NCI-H146 treated with DMSO at 0.1 percent for 48 hours (cell line): Measurements from ENCODE around the gene FLCN.
"Not testable (repeated sequence)": the region's sequence is repeated elsewhere in the genome, so short reads cannot be mapped to it uniquely, and the experiment has no call there.

Experiments used
- DNase-seq: peaks from one replicate; lab custom pipeline; 2025; ENCODE audit not compliant: unreplicated experiment; lab: John Stamatoyannopoulos, UW

FLCN gene

GRCh38 chr17:17237026-17237799, at the start of gene FLCN:
TSS of gene FLCN (minus strand) at chr17:17237168. CDS start at chr17:17228137, 9,031 bp downstream.
- DNase-seq: peak; percentile 84

GRCh38 chr17:17285951-17286350, 49.0 kb upstream of the FLCN start:
- DNase-seq: no peak

- peak; percentile 94 for DNase-seq
Observed at GRCh38 chr17:17280613-17281549, 43.9 kb upstream of the FLCN start, which contains the start of gene COPS3. TSS of gene COPS3 (minus strand) at chr17:17281246. CDS start at chr17:17281186, 60 bp downstream.

GRCh38 chr17:17279316-17279715, 42.3 kb upstream of the FLCN start:
- no peak for DNase-seq

GRCh38 chr17:17277431-17277830, 40.5 kb upstream of the FLCN start:
- DNase-seq: not testable (repeated sequence)

GRCh38 chr17:17275971-17276370, 39.0 kb upstream of the FLCN start:
- no peak for DNase-seq

- DNase-seq: no peak
Observed at GRCh38 chr17:17269926-17270773, 33.2 kb upstream of the FLCN start.

GRCh38 chr17:17264430-17264829, 27.5 kb upstream of the FLCN start:
- DNase-seq: no peak

- no peak for DNase-seq
Observed at GRCh38 chr17:17258998-17259397, 22.0 kb upstream of the FLCN start.

GRCh38 chr17:17258011-17258410, 21.0 kb upstream of the FLCN start:
- DNase-seq: no peak

- no peak for DNase-seq
Observed at GRCh38 chr17:17256316-17256715, 19.3 kb upstream of the FLCN start.

GRCh38 chr17:17255689-17256088, 18.7 kb upstream of the FLCN start:
- not testable (repeated sequence) for DNase-seq

- DNase-seq: no peak
Observed at GRCh38 chr17:17254036-17254435, 17.1 kb upstream of the FLCN start.

- no peak for DNase-seq
Observed at GRCh38 chr17:17253406-17253805, 16.4 kb upstream of the FLCN start.

- no peak for DNase-seq
Observed at GRCh38 chr17:17252149-17252661, 15.2 kb upstream of the FLCN start.

- DNase-seq: no peak
Observed at GRCh38 chr17:17246879-17247278, 9.9 kb upstream of the FLCN start.

GRCh38 chr17:17243163-17243562, 6.2 kb upstream of the FLCN start:
- no peak for DNase-seq

GRCh38 chr17:17242246-17242645, 5.3 kb upstream of the FLCN start:
- DNase-seq: no peak

- DNase-seq: no peak
Observed at GRCh38 chr17:17241656-17242055, 4.7 kb upstream of the FLCN start.

GRCh38 chr17:17239832-17240231, 2.9 kb upstream of the FLCN start:
- no peak for DNase-seq
